Osteocyte (in vitro differentiated cells): Measurements from ENCODE around the gene TRMT5. TPM values are rescaled to one million over a fixed set of nuclear protein-coding genes. Genes with fewer than 3 reads are reported as not detected.
A peak's percentile ranks its signal among the peaks of the same experiment; 100 is the strongest.

Source experiments
- DNase-seq: peaks from one replicate; pipeline ENCODE4 v3.0.0; 2021; ENCODE audit warnings: mixed read lengths; ENCODE audit not compliant: unreplicated experiment; ENCODE audit errors: extremely low spot score
- H3K27ac Mint-ChIP-seq: one replicate; pipeline ENCODE4 v1.8.0; 2021; ENCODE audit warnings: mild to moderate bottlenecking, mixed read lengths; ENCODE audit not compliant: unreplicated experiment
- H3K27me3 Mint-ChIP-seq: one replicate; pipeline ENCODE4 v1.8.0; 2021; ENCODE audit warnings: mixed read lengths; ENCODE audit not compliant: unreplicated experiment
- H3K36me3 Mint-ChIP-seq: one replicate; pipeline ENCODE4 v1.8.0; 2021; ENCODE audit warnings: mixed read lengths; ENCODE audit not compliant: unreplicated experiment
- H3K4me1 Mint-ChIP-seq: one replicate; pipeline ENCODE4 v1.8.0; 2021; ENCODE audit warnings: mixed read lengths; ENCODE audit not compliant: unreplicated experiment
- H3K4me3 Mint-ChIP-seq: one replicate; pipeline ENCODE4 v1.8.0; 2021; ENCODE audit warnings: mild to moderate bottlenecking, moderate library complexity, mixed read lengths; ENCODE audit not compliant: unreplicated experiment
- H3K9me3 Mint-ChIP-seq: one replicate; pipeline ENCODE4 v1.8.0; 2021; ENCODE audit warnings: mixed read lengths; ENCODE audit not compliant: unreplicated experiment
- long read RNA-seq: library from polyadenylated mRNA; unstranded; transcript quantifications from one replicate; pipeline ENCODE4 v2.0.0, GENCODE V29; 2021
- total RNA-seq: library from RNA; stranded (reverse); gene quantifications from 2 replicates; pipeline ENCODE4 v1.2.1, GENCODE V29; 2021
- TF ChIP-seq, protein P1 (sequence below): fragments of 200-600 bp; sonication (generic); IDR thresholded peaks from 2 replicates; pipeline ENCODE4 v1.5.0; 2021; ENCODE audit warnings: antibody characterized with exemption, mild to moderate bottlenecking, moderate library complexity

Gene TRMT5, protein sequence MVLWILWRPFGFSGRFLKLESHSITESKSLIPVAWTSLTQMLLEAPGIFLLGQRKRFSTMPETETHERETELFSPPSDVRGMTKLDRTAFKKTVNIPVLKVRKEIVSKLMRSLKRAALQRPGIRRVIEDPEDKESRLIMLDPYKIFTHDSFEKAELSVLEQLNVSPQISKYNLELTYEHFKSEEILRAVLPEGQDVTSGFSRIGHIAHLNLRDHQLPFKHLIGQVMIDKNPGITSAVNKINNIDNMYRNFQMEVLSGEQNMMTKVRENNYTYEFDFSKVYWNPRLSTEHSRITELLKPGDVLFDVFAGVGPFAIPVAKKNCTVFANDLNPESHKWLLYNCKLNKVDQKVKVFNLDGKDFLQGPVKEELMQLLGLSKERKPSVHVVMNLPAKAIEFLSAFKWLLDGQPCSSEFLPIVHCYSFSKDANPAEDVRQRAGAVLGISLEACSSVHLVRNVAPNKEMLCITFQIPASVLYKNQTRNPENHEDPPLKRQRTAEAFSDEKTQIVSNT
- 15.8 and 17.0 TPM in 2 replicates for total RNA-seq
- long read RNA-seq, full-length matches to known transcripts, result 85 of 112 reads
- long read RNA-seq, partial matches to known transcripts, result 9 of 112 reads
- long read RNA-seq, other reads (novel, unspliced or antisense), result 18 of 112 reads

DNA sequence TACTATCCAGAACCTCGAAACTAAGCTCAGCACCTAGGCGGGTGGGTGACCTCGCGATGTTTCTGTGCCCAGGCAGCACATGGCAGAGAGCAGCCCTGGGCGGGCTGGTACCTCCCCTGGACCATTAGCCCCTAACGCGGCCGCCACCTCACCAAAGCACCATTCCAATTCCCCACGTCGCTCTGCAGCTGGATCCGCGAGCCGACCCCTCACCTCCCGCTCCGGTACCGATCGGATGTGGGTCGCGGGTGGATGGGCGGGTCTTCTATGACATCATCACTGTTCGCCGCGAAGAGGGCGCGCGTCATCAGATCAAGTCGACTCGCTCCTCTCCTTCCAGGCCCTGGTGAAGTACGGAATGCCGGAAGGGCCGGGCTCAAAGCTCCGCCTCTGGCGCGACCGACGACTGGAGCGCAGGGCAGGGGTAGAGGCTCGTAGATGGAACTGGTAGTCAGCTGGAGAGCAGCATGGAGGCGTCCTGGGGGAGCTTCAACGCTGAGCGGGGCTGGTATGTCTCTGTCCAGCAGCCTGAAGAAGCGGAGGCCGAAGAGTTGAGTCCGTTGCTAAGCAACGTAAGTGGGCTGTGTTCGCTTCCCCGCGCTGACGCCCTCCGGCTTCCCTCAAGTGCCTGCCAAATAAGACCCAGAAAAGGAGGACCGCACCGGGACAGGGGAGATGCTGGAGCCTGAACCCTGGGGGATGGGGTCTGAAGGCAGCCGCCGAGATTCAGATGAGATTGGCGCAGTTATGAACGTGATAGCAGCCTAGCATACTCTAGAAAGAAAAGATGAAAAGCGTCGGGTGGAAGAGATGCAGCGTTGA, at the start of gene TRMT5, which contains the start of gene SLC38A6:
Gene TRMT5 (minus strand): TSS at position 269 of the 822 bp plus-strand sequence. CDS start 106 bp downstream, at position 163.
Gene SLC38A6 (plus strand): TSS at position 435 of the 822 bp plus-strand sequence. CDS start 33 bp downstream, at position 468.
- H3K36me3 Mint-ChIP-seq, result peaks cover 41% of the 10 kb centered on the region
- H3K27ac Mint-ChIP-seq, result no peak within 1 kb of the TSS
- DNase-seq, result peak; percentile 98
- no peaks in the 10 kb centered on the region for H3K9me3 Mint-ChIP-seq
- TF ChIP-seq, protein P1, sequence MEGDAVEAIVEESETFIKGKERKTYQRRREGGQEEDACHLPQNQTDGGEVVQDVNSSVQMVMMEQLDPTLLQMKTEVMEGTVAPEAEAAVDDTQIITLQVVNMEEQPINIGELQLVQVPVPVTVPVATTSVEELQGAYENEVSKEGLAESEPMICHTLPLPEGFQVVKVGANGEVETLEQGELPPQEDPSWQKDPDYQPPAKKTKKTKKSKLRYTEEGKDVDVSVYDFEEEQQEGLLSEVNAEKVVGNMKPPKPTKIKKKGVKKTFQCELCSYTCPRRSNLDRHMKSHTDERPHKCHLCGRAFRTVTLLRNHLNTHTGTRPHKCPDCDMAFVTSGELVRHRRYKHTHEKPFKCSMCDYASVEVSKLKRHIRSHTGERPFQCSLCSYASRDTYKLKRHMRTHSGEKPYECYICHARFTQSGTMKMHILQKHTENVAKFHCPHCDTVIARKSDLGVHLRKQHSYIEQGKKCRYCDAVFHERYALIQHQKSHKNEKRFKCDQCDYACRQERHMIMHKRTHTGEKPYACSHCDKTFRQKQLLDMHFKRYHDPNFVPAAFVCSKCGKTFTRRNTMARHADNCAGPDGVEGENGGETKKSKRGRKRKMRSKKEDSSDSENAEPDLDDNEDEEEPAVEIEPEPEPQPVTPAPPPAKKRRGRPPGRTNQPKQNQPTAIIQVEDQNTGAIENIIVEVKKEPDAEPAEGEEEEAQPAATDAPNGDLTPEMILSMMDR, result no peak
- H3K4me1 Mint-ChIP-seq, result peaks cover 43% of the 10 kb centered on the region
- H3K4me3 Mint-ChIP-seq, result no peak within 1 kb of the TSS
- H3K27me3 Mint-ChIP-seq, result no peaks in the 10 kb centered on the region

DNA sequence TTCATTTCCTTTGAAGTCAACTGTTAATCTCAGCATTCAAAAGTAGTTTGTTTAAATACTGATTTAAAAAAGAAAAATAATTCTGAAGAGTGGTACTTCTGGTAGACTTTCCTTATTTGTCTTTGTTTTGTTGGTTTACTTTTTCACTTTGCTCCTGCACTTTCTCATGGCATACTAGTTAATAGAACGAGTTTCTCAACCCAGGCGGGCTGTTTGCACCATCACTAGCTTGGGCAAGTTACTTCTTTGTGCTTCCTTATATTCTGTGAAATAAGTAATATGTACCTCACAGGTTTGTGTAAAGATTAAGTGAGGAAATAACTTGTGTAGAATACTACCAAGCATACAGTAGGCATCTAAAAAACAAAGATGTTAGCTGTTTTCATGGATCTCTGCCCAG, 45.6 kb upstream of the TRMT5 start:
- Mint-ChIP-seq H3K36me3 (peaks cover 9% of the 10 kb centered on the region), H3K27me3 (no peaks in the 10 kb centered on the region), H3K27ac (peak overlapping the region; percentile 85), H3K4me1 (peaks cover 56% of the 10 kb centered on the region), H3K4me3 (no peak overlapping the region), H3K9me3 (peaks cover 2% of the 10 kb centered on the region)
- DNase-seq, result no peak
- TF ChIP-seq, protein P1, result no peak

DNA sequence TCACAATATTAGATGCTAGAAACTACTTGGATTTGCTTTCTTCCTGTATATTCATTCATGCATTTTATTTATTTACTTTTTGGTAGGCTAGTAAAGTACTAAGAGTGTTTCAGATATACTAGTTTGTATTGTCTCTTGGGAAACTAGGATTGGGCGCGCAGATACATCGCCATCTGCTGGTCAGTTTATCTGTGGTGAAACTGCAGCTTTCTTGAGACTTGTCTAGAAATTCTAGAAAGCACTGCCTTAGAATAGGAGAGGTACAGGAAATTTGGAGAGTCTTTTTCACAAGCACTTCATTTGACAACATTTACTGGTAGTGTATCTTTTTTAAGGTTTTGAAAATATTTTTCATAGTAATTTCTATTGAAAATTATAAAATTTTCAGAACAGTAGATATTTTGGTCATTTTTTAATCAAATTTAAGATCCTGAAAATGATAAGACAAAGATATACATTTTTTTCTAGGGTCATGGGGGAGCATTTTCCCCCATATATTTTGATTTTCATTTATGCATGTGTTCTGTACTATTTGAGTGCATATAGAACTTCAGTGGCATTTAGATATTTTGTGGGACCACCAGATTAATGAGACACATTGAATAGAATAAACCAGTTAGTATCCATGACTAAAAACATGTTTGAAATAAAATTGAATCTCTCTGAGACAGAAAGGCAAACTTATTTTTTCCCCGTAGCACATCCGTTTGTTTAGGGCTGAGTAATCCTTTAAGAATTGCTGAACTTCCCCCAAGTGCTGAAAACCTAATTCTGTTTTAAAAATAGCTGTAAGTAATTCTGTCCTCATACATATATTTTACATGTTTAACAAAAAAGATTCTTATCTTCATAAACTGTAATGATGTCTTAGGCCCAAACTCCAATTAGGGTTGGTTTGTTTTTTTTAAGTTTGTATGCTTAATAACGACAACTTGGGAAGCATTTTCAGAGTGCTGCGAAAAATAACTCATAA, 44.7 kb upstream of the TRMT5 start:
- no peaks in the 10 kb centered on the region for H3K27me3 Mint-ChIP-seq
- peak overlapping the region; percentile 52 for H3K4me3 Mint-ChIP-seq
- H3K27ac Mint-ChIP-seq, result peak overlapping the region; percentile 85

DNA sequence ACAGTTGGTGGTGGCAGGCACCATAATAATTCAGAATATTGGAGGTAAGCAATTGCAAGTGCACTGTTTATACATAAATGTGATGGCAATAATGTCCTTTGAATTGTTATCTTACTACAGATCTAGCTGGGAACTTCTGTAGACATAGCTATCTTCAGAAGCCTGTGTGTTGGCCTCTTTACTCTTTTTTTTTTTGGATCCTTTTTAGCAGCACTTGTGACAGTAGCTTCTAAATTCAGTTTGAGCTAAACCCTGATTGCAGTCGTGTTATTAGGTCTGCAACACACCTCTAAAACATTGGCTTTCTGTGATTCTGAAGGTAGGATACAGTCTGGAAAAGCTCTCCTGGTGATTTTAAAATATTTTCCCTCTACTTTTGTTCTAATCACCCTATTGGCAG, 38.7 kb upstream of the TRMT5 start:
- Mint-ChIP-seq H3K9me3 (no peaks in the 10 kb centered on the region), H3K4me1 (peaks cover 18% of the 10 kb centered on the region), H3K36me3 (peaks cover 23% of the 10 kb centered on the region), H3K27me3 (no peaks in the 10 kb centered on the region), H3K4me3 (no peak overlapping the region), H3K27ac (no peak overlapping the region)
- DNase-seq, result no peak
- TF ChIP-seq, protein P1, result no peak

More for the DNA sequence above, 44.7 kb upstream of the TRMT5 start:
- peaks cover 48% of the 10 kb centered on the region for H3K4me1 Mint-ChIP-seq
- TF ChIP-seq, protein P1, result peak; percentile 91
- peak; percentile 84 for DNase-seq
- H3K36me3 Mint-ChIP-seq, result peaks cover 10% of the 10 kb centered on the region
- no peaks in the 10 kb centered on the region for H3K9me3 Mint-ChIP-seq
